HG02571 (cell line): ENCODE measurements around the gene ARHGAP42.

Experiments
- ATAC-seq: cut with Tn5 transposase; IDR thresholded peaks from one replicate; pipeline ENCODE4 v1.9.1; 2021; ENCODE audit warnings: mild to moderate bottlenecking, moderate library complexity; ENCODE audit not compliant: unreplicated experiment

The ARHGAP42 gene

DNA sequence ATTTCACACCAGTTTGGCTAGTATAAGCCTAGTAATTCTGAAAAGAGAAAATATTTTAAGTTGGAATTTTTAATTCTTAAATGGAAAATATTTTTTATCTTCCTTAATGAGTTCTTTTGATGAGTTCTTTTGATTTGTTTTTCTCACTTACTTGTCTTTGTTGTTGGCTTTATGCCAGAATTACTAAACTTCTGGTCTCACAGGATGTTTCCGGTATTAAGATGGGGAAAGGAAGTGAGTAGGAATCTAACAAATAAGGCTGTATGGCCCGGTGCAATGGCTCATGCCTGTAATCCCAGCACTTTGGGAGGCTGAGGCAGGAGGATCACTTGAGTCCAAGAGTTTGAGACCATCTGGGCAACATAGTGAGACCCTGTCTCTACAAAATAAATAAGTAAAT, 106.4 kb downstream of the ARHGAP42 start:
- no peak for ATAC-seq

DNA sequence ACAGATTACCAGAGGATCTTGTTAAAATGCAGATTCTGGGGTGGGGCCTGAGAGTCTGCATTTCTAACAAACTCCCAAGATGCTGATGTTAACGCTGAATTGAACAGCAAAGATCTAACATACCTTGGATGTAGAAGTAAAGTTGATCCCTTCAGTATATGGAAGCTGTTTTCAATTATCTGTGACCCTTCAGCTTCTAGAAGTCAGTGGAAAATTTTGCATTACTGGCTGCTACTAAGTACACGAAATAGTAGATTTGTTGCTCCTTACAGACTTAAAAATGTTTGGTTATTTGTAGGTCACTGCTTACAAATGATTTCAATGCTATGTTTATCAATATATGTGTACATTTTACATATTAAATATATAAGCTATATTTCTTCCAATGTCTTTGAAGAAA, 107.4 kb downstream of the ARHGAP42 start:
- ATAC-seq: no peak

DNA sequence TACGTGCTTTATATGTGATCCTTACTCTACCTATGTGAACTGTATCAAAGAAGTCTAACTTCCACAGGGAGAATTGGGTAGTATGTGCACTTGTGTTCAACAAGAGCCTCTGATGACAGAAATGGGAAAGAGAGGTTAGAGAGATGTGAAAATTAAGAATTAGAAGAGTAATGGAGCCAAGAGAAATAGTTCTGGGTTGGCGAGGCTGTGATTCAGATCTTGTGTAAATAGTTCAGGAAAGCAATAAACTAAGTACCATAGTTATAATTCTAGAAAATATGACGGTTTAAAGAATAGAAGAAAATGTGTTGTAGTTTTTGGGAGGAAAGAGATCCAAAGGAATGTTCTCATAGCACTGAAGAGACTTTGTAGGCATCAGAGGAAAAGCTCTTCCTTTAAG, 112.4 kb downstream of the ARHGAP42 start:
- ATAC-seq: no peak

DNA sequence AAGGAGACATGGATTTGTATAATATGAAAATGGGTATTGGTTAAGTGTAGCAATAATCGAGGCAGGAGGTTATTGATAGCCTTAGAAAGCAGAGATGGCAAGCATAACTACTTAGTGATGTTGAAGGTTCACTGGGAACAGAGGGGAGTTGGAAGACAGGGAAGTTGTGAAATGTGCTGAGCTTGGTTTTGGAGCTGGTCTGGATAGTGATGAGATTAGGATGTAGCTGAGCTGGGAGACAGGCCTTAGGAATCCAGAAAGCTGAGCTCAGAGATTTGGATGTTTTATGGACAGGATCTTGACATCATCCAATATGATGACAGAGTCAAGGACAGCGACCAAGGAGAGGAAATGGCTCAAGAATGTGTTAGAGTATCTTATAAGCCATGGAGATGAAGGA, 113.1 kb downstream of the ARHGAP42 start:
- ATAC-seq: no peak

DNA sequence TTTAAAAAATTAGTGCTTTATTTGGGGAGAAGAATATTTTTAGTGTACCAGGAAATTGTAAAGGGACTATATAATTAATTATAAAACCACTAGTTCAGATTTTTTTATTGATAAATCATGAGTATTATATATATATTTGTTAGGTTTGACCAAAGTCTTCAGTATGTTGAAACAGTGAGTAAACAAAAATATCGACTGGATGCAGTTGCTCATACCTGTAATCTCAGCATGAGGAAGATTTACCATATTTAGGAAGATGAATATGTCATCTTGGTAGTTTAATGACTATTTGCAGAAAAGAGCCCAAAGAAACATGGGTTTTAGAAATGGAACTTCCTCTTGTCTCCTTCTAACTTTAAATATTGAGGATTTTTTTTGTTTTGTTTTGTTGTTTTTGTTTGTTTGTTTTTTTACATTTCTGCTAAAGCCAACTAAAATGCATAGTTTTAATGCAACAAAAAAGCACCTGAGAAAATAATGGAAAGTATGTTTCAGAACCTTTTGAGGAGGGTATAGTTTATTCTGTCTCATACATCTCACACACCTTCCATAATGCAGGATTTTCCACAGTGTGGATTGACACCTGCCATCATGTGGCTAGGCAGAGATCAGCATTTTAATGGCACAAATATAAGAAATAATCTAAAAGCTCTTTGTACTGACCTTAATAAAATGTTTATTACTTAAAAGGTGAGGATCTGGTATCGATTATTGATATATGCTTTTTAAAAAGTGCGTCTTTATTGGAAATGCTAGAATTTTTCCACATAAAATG, 114.3 kb downstream of the ARHGAP42 start:
- no peak for ATAC-seq

DNA sequence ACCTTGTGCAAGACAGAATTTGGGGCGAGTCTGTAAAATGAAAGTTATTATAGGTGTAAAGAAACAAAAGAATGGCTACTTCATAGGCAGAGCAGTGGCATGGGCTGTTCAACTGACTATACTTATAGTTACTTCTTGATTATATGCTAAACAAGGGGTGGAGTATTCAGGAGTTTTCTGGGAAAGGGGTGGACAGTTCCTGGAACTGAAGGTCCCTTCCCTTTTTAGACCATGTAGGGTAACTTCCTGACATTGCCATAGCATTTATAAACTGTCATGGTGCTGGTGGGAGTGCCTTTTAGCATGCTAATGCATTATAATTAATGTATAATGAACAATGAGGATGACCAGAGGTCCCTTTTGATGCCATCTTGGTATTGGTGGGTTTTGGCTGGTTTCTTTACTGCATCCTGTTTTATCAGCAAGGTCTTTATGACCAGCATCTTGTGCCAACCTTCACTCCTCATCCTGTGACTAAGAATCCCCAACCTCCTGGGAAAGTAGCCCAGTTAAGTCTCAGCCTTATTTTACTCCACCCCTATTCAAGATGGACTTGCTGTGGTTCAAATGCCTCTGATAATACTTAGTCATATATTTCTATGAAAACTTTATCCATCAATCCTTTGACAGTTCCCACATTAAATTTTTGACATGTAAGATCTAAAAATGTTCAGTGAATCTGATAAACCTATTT, 118.6 kb downstream of the ARHGAP42 start:
- no peak for ATAC-seq

DNA sequence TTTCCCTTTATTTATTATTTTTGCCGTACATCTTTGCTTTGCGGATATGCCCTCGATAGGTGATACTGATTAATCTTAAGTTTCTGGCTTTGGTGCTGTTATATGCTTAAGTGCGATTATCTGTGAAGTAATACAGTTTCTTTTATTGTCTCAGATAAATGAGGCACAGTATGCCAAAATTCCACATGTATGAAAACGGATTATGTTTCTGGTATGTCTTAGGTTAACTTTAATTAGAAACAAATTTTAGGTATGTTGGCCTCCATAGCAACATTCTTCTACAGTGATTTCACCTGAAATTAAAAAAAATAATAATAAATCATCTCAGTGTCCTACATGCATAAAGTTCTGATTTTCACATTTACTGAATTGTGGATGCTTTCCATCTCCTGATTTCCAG, 119.2 kb downstream of the ARHGAP42 start:
- no peak for ATAC-seq

DNA sequence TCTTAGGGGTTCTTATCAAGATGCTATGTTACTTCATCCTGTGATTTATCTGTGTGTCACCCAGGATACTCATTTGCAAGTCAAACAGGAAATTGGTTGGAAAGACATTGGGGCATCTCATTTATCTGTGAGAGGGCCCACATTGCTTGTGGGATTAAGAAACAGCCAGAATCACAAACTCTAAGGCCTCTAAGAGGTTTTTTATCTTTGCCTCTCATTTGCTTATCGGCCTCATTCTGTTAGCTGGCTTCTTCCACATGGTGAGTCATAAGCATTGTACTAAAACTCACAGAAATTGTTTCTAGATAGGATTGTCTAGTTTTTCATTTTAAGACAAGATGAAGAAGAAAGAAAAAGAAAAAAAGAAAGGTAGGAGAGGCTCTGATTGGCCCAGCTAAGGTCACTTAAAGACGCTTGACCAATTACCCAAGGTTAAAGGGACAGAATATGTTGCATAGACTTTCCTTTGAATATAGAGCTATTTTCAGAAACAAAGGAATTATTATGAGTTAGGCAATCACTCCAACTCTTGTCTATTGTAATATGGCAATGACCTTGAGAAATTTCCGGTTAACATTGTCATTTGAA, 121.9 kb downstream of the ARHGAP42 start:
- ATAC-seq: no peak

DNA sequence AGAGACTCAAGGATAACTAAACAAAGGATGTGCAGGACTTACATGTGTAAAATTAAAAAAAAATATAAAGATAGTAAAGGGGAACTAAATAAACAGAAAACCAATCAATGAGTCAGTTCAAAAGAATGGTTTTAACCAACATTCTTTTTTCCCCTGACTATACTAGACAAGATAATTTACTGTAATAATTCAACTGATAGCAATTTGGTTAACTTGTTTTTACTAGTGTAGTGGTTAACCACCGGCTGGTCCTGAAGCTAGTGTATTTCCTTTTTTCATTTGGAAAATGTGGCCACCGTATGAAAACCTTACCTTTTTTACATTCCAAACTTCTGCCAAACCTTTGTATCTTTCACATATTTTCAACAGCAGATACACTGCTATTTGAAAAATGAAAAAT, 123.1 kb downstream of the ARHGAP42 start:
- no peak for ATAC-seq

DNA sequence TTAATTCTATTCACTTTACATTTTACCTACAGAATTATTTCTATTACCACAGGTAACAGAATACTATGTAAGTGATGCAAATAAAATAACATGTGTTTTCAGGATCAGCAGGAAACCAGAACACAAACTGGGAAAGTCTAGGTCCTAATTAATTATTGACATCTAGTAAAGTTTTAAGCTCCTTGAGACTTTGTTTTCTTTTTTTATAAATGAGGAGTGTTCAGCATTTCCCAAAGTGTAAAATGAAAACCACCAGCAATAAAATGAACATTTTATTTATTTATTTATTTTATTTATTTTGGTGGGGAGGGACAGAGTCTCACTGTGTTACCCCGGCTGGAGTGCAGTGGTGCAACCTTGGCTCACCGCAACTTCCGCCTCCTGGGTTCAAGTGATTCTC, 123.6 kb downstream of the ARHGAP42 start:
- no peak for ATAC-seq

DNA sequence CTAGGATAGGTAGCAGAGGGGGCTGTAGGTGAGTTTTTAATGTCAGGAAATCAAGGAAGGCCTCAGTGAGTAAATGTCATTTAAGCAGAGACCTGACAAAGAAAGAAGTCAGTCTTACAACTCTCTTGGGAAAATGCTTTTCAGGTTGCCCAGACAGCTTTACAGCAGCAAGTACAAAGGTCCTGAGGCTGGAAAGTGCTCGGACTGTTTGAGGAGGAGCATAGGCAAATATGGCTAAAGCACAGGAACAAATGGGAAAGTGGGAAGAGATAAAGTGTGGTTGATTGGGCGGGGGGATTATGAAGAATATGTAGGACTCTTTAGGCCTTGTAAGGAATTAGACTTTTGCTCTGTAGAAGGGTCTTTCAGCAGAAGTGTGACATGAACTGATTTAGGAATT, 125.4 kb downstream of the ARHGAP42 start:
- no peak for ATAC-seq

DNA sequence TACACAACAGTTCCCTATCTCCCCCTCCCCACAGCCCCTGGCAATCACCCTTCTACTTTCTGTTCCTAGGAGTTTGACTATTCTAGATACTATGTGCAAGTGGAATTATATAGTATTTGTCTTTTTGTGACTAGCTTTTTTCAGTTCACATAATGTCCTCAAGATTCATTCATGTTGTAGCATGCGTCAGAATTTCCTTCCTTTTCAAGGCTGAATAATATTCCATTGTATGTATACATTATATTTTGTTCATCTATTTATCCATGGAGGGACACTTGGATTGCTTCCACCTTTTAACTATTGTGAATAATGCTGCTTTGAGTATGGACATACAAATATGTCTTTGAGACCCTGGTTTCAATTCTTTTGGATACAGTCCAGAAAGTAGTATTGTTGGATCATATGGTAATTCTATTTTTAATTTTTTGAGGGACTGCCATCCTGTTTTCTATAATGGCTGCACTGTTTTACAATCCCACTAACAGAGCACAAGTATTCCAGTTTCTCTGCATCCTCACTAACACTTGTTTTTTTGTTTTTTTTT, 128.8 kb downstream of the ARHGAP42 start:
- ATAC-seq: no peak

DNA sequence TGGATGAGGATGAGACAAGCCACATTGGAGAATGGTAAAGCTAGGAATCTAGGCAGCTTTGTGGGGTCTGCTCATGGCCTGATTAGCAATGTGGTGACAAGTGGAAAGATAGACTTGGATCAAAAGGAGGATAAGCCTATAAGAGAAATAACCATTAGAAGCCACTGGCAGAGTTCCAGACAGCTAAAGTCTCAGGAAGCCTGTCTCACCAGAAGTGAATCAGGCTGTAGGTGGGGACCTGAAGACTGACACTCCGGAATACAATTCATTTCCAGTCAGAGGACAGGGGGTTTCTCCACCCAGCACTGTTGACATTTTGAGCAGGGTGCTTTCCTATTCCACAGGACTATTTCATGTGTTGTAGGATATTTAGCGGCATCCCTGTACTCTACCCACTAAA, 129.7 kb downstream of the ARHGAP42 start:
- no peak for ATAC-seq

DNA sequence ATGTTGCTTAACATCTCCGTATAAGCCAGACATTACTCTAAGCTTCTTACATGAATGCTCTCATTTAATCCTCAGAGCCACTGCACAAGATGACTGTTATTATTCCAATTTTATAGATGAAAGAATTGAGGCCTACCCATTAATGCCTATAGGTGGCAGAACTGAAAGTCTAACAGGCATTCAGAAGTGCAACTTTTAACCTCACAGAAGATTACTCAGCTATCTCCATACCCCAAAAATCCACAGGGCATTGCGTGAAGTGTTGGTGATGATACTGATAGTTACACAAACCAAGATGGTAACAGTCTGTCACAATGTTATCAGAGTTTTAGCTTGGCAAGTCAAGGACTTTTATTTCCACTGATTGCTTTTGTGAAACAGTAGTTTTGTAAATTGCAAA, 130.5 kb downstream of the ARHGAP42 start:
- no peak for ATAC-seq

DNA sequence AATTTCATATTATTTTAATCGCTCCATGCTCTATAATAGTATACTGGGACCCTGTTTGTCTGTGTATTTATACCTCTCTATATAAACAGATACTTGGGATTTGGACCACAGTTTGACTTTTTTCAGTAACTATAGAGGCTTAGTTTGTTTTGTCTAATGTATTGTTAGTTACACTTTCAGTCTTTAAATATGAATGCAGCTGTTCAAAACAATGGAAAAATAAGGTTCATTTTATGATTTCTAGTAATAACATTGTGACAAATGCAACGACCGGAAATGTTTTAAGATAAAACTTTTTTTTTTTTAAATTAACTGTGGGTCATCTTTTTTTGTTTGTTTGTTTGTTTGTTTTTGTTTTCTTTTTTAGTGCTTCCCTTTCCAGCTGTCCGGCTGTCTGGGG, 133.5 kb downstream of the ARHGAP42 start:
- no peak for ATAC-seq

DNA sequence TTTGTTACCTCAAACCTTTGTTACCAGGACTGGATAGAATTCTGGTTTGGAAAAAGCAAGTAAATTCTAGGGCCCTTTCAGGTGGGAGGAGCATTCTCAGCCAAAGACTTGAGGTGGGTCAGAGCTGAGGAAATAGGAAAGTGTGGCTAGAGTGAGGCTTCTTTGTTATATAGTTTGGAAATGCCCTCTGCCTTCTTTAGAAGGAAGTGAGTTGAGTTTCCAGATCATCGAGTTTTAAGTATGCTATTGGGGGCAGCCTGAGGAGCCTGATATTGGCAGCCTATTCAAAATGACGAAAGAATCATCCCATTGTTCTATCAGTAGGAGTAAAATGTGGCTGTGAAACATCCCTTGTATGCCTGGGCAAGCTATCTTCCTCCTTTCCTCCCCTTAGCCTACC, 134.1 kb downstream of the ARHGAP42 start:
- no peak for ATAC-seq

DNA sequence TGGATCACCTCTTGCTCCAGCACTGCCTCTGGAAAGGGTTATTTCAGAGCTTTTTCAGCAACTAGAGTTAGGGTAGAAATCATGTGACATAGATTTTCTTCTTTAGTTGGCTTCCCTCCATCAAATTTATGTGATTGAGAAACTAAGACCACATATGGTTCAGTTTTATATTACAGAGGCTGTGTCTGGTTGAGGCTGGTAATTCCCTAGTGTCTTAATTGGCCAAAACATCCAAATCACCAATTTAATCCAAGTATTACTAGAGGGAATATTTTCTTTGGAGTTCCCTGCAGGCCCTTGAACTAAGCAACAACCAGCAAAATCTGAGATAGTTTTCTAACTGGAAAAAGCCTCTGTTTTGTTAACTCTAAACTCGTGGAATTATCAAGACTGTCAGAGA, 136.3 kb downstream of the ARHGAP42 start:
- ATAC-seq: no peak

DNA sequence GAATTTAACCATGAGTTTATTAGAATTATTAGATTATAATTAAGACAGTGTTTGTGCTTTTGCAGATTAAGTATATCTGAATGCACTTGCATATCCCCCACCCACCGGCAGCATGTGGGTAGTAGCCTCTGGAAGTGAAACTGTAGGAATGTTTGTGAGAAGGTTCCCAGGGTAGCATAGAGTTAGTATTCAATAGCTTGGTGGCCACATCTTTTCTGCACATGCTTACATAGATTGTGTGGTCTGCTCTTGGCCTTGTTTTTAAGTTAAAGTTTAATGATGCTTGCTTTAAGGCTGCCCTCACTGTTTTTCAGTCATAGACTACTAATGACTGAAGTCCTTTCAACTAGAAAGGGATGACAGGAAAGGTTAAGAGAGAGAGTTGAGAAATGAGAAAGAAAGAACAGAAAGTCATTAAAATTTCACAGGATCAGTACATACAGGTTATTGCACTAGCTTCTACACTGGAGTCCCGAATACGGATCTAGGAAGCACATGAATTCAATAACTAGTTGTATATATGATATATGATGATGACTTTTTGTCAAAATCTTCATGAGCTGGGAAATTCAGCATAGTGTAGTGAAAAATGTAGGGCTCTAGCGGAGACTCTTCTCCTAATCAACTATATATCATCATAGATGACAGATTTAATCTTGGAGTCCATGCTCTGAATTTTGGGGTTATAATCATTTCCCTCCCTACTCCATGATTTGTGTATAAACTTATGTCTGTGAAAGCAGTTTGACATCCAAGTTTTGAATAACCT, 137.1 kb downstream of the ARHGAP42 start:
- no peak for ATAC-seq

DNA sequence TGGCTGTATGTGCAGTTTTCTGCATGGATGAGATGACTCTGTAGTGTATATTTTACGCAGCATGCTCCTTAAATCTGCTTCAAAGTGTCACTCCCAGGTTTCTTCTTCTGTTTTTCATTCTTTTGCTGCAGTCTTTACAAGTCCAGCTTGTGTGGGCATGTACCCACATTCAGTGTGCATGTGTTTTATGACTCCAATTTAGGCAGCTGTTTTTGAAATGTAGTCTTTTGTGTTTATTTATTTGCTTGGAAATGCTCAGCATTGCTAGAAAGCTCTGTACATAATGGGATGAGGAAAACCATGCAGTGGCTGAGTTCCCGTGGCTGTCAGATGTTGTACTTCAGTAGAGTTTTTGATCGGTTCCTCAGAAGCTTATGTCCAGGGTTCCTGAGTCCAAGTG, 138.5 kb downstream of the ARHGAP42 start:
- ATAC-seq: no peak

DNA sequence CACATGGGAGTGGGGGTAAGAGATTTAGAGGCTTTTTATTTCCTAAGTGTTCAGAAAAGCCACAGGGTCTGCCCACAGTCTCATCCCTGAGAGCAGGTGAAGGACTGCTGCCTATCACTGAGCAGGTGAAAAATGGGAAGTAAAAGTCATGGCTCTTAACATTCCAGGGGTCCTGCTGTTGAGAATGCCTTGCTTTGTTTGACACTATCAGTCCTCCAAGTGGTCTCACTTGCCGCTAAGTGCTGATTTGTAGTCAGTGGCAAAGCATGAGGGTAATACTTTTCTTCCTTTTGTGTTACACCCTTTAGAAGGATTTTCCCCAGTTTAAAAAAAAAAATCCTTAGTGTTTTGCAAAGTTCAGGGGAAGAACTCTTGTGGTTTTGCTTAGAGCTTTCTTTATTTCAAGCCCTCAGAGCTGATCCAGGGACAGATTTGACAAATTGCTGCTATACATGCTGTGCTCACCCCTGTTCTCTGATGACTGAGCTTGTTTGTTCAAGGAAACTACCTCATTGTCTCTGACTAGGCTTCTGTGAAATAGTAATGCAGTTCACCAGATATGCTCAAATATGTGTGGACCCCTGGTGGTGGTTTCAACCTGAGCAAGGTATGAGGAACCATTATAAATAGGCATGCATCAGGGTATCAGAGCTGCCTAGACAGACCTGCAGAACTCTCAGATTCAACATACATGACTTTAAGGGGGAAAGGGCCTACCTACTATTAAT, 141.0 kb downstream of the ARHGAP42 start:
- ATAC-seq: peak; percentile 61

DNA sequence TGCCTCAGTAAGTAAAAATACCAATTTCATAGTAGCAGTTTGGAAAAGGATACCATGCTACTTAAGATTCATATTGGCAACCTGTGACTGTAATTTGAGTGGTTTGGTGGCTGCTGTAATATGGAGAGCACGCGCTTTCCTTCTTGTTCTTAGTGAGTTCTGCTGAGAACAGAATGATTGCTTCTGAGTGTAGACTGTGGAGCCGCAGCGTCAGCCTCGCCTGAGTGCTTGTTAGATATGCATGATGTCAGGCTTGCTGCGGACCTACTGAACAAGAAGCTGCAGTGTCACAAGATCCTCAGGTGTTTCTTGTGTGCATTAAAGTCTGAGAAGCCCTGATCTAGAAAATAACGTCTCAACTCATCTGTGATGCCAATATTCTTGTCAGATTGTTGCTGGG, 143.2 kb downstream of the ARHGAP42 start:
- no peak for ATAC-seq
